Activated CD8-positive, alpha-beta T cell treated with anti-CD3 and anti-CD28 coated beads for 36 hours (primary cell): ENCODE measurements around the gene C11orf21. TPM values are rescaled to one million over a fixed set of nuclear protein-coding genes. Genes with fewer than 3 reads are reported as not detected.

Experiments
- ATAC-seq: fragments of 200-7000 bp; cut with Tn5 transposase; one replicate; pipeline ENCODE4 v1.10.0; 2021; ENCODE audit warnings: mild to moderate bottlenecking, moderate library complexity
- CTCF ChIA-PET: fragments of 350-600 bp; sonication (Branson Sonifier 250); formaldehyde crosslinking; loops from one replicate; lab custom pipeline; 2021; ENCODE audit warnings: antibody characterized with exemption; lab: Charles Lee
- POLR2A ChIA-PET: fragments of 350-600 bp; sonication (Branson Sonifier 250); formaldehyde crosslinking; loops from one replicate; lab custom pipeline; 2021; ENCODE audit warnings: antibody characterized with exemption; lab: Charles Lee
- DNase-seq: peaks from one replicate; pipeline ENCODE4 v3.0.0-alpha.2; 2020
- H3K27ac Mint-ChIP-seq: one replicate; pipeline ENCODE4 v1.8.0; 2021; ENCODE audit warnings: mild to moderate bottlenecking, mixed read lengths
- H3K27me3 Mint-ChIP-seq: one replicate; pipeline ENCODE4 v1.8.0; 2021; ENCODE audit warnings: mixed read lengths
- H3K36me3 Mint-ChIP-seq: one replicate; pipeline ENCODE4 v1.8.0; 2021; ENCODE audit warnings: low read depth, mixed read lengths
- H3K4me1 Mint-ChIP-seq: one replicate; pipeline ENCODE4 v1.8.0; 2021; ENCODE audit warnings: low read depth, mixed read lengths
- H3K4me3 Mint-ChIP-seq: one replicate; pipeline ENCODE4 v1.8.0; 2021; ENCODE audit warnings: mild to moderate bottlenecking, moderate library complexity, mixed read lengths
- H3K9me3 Mint-ChIP-seq: one replicate; pipeline ENCODE4 v1.8.0; 2021; ENCODE audit warnings: mixed read lengths
- intact Hi-C: fragments of 100-400 bp; cut with micrococcal nuclease; formaldehyde crosslinking; loops from one replicate; pipeline ENCODE4 v1.10.0; 2022
- total RNA-seq, 2 experiments: library from RNA; stranded (reverse); gene quantifications; one replicate each; pipeline ENCODE4 v1.2.3, GENCODE V29; 2021
- TF ChIP-seq, protein P1 (sequence below): fragments of 200-600 bp; IDR thresholded peaks from one replicate; pipeline ENCODE4 v1.8.0; 2022; ENCODE audit warnings: antibody characterized with exemption, mild to moderate bottlenecking

The C11orf21 gene
- total RNA-seq, 2 experiments from 2014 or later: 2.1 to 2.2 TPM

DNA sequence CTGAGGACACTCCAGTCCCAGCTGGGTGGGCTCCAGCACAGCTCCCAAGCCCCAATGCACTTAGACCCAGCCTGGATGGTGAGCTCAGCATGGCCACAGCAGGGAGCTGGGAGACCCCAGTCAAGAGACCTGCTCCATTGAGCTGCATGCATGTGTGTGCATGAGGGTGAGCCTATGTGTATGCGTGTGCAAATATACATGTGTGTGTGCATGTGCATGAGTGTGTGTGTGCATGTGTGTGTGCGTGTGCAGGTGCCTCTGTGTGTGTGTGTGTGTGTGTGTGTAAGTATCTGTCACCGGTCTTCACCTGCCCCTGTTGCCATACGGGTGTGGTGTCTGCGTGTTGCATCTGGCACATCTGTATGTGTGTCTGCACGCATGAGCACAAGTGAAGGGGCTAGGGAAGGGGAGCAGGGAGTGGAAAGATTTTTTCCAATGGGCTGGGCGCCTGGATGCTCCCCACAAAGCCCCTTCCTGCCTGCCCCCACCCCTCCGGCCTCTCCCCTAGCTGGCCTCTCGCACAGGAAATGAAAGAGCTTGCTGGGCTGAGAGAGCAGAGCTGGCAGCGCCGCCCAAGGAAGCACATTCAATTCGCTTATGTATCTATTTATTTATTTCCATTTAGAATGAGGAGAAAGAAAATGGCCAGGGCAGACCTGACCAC lies 4.2 kb upstream of the C11orf21 start:
- TF ChIP-seq, protein P1, sequence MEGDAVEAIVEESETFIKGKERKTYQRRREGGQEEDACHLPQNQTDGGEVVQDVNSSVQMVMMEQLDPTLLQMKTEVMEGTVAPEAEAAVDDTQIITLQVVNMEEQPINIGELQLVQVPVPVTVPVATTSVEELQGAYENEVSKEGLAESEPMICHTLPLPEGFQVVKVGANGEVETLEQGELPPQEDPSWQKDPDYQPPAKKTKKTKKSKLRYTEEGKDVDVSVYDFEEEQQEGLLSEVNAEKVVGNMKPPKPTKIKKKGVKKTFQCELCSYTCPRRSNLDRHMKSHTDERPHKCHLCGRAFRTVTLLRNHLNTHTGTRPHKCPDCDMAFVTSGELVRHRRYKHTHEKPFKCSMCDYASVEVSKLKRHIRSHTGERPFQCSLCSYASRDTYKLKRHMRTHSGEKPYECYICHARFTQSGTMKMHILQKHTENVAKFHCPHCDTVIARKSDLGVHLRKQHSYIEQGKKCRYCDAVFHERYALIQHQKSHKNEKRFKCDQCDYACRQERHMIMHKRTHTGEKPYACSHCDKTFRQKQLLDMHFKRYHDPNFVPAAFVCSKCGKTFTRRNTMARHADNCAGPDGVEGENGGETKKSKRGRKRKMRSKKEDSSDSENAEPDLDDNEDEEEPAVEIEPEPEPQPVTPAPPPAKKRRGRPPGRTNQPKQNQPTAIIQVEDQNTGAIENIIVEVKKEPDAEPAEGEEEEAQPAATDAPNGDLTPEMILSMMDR: no peak
- ChIA-PET POLR2A (interaction anchor here (0.7 to 2.0 kb wide), 6 partner anchors 81 to 510 kb away, joined by 3 to 9 read pairs (median 4); partner anchors contain the start of gene TSSC4), CTCF (interaction anchor here (0.8 to 13.9 kb wide), 31 partner anchors 8 to 597 kb away, joined by 3 to 381 read pairs (median 7); partner anchors contain the start of genes CD81 and TSSC4)
- peak overlapping the region; percentile 53 for H3K4me3 Mint-ChIP-seq
- H3K36me3 Mint-ChIP-seq: no peaks in the 10 kb centered on the region
- DNase-seq (peak; percentile 54), ATAC-seq (peak; percentile 8)
- H3K27me3 Mint-ChIP-seq: no peaks in the 10 kb centered on the region
- no peaks in the 10 kb centered on the region for H3K9me3 Mint-ChIP-seq
- H3K4me1 Mint-ChIP-seq: peaks cover 60% of the 10 kb centered on the region
- peak overlapping the region; percentile 91 for H3K27ac Mint-ChIP-seq
- intact Hi-C loops: loop anchor here (1.0 to 10.0 kb wide), 3 partner anchors 96 to 589 kb away; partner anchors contain the start of gene TSSC4

DNA sequence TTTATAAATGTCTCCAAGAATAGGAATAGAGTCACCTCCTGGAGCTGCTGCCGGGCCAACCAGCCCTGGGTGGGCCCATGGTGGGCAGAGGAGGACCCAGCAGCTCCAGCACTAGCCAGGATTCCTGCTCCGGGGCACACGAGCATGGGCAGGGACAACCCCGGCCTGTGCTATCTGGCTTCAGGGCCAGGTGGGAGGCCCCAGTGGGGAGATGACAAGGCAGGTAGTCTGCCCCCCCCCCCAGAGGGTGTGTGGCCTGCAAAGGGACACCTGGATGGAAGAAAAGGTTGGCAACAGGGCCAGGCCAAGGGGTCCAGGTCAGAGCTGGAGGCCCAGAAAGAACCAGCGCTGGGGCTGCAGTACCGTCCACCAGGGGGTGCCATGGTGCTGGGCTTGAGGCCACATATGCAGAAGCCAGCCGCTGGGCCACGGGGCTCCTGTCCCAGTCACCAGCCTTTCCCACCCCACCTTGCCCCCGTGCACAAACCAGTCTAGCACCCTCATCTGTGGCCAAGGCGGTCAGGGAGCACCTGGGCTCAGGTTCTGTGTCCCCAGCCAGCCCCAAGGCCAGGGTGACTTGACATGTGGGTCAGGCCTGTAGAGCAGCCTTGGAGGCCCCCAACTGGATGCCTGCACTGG lies 3.5 kb upstream of the C11orf21 start:
- Mint-ChIP-seq H3K9me3 (no peaks in the 10 kb centered on the region), H3K27me3 (no peaks in the 10 kb centered on the region), H3K27ac (peak overlapping the region; percentile 91), H3K36me3 (no peaks in the 10 kb centered on the region), H3K4me1 (peaks cover 65% of the 10 kb centered on the region), H3K4me3 (peak overlapping the region; percentile 53)
- intact Hi-C loops: loop anchor here (1.0 to 10.0 kb wide), 3 partner anchors 97 to 590 kb away; partner anchors contain the start of gene TSSC4
- CTCF ChIA-PET: interaction anchor here (0.8 to 13.9 kb wide), 40 partner anchors 8 to 598 kb away, joined by 3 to 381 read pairs (median 6); partner anchors contain the start of genes CD81 and TSSC4
- ATAC-seq (peak; percentile 43), DNase-seq (peak; percentile 94)
- POLR2A ChIA-PET: interaction anchor here (0.7 to 2.0 kb wide), 7 partner anchors 73 to 1289 kb away, joined by 3 to 9 read pairs (median 4); no protein-coding TSS in a partner anchor
- TF ChIP-seq, protein P1: peak; percentile 80

DNA sequence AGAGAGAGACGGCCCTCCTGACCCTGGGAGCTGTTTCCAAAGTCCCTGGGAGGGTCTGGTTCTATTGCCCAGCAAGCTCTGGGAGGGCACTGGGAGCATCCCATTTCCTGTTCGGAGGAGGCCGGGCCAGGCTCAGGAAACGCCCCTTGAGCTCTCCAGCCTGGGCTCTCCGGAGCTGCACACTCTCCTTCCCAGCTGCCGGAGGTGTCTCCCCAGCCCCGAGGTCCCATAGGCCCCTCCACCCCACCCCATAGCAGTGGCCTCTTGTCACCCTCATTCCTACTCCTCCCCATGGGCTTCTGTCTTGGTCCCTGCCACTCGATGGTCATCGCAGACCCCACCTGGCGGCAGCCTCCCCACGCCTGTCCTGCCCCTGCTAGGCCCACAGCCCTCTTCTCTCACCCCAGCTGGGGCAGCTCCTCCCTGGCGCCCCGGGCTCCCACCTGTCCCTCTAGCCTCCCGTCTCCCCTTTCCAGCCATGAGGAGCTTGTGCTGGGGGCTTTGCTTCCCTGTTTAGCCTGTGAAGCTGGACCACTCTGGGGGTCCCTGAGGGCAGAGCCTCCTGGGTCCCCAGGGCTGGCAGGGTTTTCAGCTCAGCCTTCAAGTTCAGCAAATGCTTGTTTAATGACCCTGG lies 2.9 kb upstream of the C11orf21 start:
- TF ChIP-seq, protein P1: no peak
- Mint-ChIP-seq H3K4me3 (no peak overlapping the region), H3K4me1 (peaks cover 67% of the 10 kb centered on the region), H3K36me3 (no peaks in the 10 kb centered on the region), H3K27ac (peak overlapping the region; percentile 88), H3K9me3 (no peaks in the 10 kb centered on the region), H3K27me3 (no peaks in the 10 kb centered on the region)
- POLR2A ChIA-PET: interaction anchor here (0.7 to 2.0 kb wide), 7 partner anchors 74 to 1289 kb away, joined by 3 to 9 read pairs (median 4); no protein-coding TSS in a partner anchor
- ATAC-seq: no peak
- CTCF ChIA-PET: interaction anchor here (0.6 to 13.9 kb wide), 37 partner anchors 9 to 598 kb away, joined by 3 to 381 read pairs (median 6); partner anchors contain the start of genes CD81 and TSSC4
- intact Hi-C loops: loop anchor here (1.0 to 10.0 kb wide), 3 partner anchors 98 to 590 kb away; partner anchors contain the start of gene TSSC4
- no peak for DNase-seq

GRCh38 chr11:2303627-2304505 lies 2.1 kb upstream of the C11orf21 start:
- ATAC-seq (no peak), DNase-seq (no peak)
- H3K27me3 Mint-ChIP-seq: no peaks in the 10 kb centered on the region
- ChIA-PET POLR2A (interaction anchor here (0.6 to 2.0 kb wide), 6 partner anchors 74 to 597 kb away, joined by 3 to 9 read pairs (median 5); no protein-coding TSS in a partner anchor), CTCF (interaction anchor here (0.6 to 13.9 kb wide), 24 partner anchors 9 to 588 kb away, joined by 3 to 381 read pairs (median 10); partner anchors contain the start of genes CD81 and TSSC4)
- H3K4me1 Mint-ChIP-seq: peaks cover 71% of the 10 kb centered on the region
- H3K36me3 Mint-ChIP-seq: no peaks in the 10 kb centered on the region
- H3K4me3 Mint-ChIP-seq: peak overlapping the region; percentile 78
- TF ChIP-seq, protein P1: no peak
- no peaks in the 10 kb centered on the region for H3K9me3 Mint-ChIP-seq
- intact Hi-C loops: loop anchor here (10.0 kb wide), 1 partner anchor 591 kb away; no protein-coding TSS in a partner anchor
- peak overlapping the region; percentile 88 for H3K27ac Mint-ChIP-seq
